ENCODE data around the gene EYA4. TPM values are rescaled to one million over a fixed set of nuclear protein-coding genes. Genes with fewer than 3 reads are reported as not detected.

Gene EYA4
- total RNA-seq, 1 donor from 2014 or later: 24.2 TPM

DNA sequence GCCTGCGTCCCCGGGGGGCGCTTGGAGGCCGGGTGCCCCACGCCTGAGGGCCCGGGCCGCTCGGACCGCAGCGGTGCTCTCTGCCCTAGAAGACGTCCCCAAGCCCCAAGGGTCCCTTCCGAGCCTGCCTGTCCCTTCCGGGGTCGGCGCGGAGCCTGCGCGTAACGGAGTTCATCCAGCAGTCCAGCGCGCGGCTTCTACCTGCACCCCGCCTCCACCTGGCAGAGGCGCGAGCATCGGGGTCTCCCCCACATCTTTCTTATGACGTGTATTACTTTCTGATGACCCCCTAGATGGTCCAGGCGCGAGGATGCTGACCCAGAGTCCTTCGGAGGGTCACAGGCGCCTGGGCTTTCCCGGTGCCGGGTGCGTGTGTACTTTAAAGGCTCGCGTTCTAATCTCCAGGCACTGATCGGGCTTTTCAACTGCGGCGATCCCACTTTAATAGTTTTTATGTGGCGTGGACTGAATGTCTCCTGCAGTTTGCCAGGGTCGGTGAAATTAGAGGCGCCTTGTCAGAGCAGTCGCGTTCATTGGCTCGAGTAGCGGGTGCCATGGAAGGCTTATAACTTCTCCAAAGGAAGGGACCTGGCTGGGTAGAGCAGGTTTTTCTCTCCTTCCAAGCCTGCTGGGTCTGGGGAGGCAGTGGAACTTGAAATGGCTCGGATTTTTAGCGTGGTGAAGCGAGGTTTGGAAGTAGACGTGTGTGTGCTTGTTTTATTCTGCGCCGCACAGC, 912 bp downstream of the EYA4 start:
- intact Hi-C loops (cut with DNase I): loop anchor here (5.0 to 10.0 kb wide), 6 partner anchors 55 to 277 kb away; no protein-coding TSS in a partner anchor
- DNase-seq (ENCODE audit: low spot score): no peak

GRCh38 chr6:133242637-133243585, 1.8 kb downstream of the EYA4 start:
- no peak for DNase-seq (ENCODE audit: low spot score)
- intact Hi-C loops (cut with DNase I): loop anchor here (5.0 to 10.0 kb wide), 6 partner anchors 56 to 278 kb away; no protein-coding TSS in a partner anchor

DNA sequence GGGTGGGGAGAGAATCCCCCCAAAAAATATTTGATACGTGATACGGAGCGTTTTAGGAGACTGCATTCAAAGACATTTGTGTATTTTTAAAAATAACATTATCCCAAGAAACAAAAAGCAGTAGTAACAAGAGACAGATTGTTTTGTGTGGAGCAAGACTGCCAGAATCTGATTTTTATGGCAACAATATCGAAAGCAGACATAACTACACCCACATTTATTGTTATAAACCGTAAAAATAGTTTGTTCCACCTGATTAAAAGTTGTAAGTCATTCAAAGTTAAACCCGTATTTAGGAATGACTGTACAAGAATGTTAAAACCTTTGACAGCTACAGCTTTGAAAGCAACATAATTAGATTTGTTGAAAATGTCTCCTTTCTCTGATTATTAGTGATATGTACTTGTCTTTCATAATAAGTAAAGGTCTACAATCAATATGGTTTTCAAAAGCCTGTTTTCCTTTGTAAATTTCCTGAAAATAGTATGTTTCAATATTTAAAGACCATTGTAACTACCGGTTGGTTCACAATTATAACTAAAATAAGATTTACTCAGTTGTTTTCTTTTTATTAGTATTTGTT, 2.7 kb downstream of the EYA4 start:
- intact Hi-C loops (cut with DNase I): loop anchor here (5.0 to 10.0 kb wide), 6 partner anchors 57 to 279 kb away; no protein-coding TSS in a partner anchor
- DNase-seq (ENCODE audit: low spot score): no peak

GRCh38 chr6:133244519-133244918, 3.4 kb downstream of the EYA4 start:
- intact Hi-C loops (cut with DNase I): loop anchor here (5.0 to 10.0 kb wide), 6 partner anchors 57 to 280 kb away; no protein-coding TSS in a partner anchor
- DNase-seq (ENCODE audit: low spot score): no peak

DNA sequence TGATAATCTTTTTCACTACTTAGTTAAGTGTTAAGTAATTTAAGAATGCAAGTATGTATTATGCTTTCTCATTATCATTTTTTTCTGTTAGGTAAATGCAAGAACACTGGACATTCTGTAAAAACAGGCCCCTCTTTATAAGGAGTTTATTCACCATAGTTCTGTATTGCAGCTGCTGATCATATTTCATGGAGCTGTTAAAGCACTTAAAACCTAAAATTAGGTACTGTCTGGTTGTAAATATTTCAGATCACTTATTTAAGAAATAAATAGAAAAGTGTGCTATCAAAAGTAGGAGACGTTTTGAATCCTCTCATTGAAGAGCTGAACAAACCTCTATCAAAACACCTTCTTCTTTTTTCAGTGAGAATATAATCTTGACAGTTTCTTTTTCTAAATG, 3.9 kb downstream of the EYA4 start:
- intact Hi-C loops (cut with DNase I): loop anchor here (10.0 kb wide), 1 partner anchor 280 kb away; no protein-coding TSS in a partner anchor
- DNase-seq (ENCODE audit: low spot score): no peak

DNA sequence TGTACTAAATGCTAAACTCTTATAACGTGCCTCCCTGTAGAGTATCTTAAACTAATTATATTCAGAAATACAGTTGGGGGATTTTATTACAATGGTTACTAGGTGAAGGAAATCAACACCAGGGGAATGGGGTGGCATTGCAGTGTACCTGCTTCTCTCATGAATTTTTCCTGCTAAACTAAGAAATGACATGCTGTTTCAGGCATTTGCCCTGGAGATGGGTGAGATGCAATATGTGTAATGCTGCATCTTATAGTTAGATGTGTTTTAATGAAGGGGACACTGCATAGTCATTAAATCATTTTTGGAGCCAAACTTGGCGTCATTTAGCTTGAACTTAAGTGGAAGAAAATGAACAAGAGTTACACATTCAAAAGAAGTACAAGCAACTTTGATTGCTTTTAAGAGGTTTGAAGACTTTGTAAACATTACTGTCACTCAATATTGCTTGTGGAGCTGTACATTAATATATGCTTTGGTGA, 4.3 kb downstream of the EYA4 start:
- DNase-seq (ENCODE audit: low spot score): no peak
- intact Hi-C loops (cut with DNase I): loop anchor here (10.0 kb wide), 1 partner anchor 281 kb away; no protein-coding TSS in a partner anchor

GRCh38 chr6:133247581-133247980, 6.4 kb downstream of the EYA4 start:
- DNase-seq (ENCODE audit: low spot score): no peak
- intact Hi-C loops (cut with DNase I): loop anchor here (10.0 kb wide), 1 partner anchor 283 kb away; no protein-coding TSS in a partner anchor

- intact Hi-C loops (cut with DNase I): loop anchor here (10.0 kb wide), 1 partner anchor 284 kb away; no protein-coding TSS in a partner anchor
- DNase-seq (ENCODE audit: low spot score): no peak
These were observed 7.3 kb downstream of the EYA4 start for GRCh38 chr6:133248241-133249001.

DNA sequence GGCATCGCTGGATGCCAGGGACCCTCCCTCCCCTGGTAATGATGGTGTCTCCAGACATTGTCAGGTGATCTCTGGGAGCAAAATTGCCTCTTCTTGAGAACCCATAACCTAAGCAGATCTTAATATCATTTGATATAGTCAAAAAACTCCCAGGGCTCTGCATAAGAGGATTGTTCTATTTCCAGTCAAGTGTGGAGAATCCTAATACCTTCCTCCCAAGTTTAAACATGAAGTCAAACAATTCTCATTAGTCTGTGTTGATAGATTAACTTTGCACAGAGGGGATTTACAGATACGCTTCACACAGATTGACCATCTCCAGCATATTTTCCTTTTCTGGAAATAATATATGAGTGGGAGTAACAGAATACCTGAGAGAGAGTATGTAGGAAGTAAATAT, 10.5 kb downstream of the EYA4 start:
- intact Hi-C loops (cut with DNase I): no loop called here
- DNase-seq (ENCODE audit: low spot score): no peak

GRCh38 chr6:133254552-133255228, 13.5 kb downstream of the EYA4 start:
- DNase-seq (ENCODE audit: low spot score): no peak
- intact Hi-C loops (cut with DNase I): no loop called here

DNA sequence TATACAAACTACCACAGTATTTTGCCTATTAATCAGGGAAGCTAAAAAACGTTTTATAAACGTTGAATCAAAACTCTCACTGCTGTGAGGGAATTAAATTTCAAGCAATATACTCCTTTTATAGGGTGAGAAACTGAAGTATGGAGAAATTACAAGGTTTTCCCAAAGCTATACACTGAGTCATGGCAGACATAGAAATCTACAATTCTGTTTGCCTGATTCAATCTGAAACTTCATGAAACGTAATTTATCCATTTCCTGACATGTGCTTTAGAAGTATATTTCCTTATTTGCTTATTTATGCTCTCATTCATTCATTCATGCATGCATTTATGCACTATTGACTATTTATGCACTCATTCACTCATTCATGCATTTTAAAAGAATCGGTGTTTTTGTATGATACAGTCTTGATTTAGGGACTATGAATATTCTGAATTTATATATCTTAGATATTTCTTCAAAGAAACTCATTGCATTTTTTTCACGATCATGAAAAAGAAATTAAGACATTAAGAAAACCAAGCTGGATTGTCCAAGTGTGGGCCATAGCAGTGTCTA, 16.5 kb downstream of the EYA4 start:
- intact Hi-C loops (cut with DNase I): no loop called here
- DNase-seq (ENCODE audit: low spot score): no peak

GRCh38 chr6:133259561-133259960, 18.4 kb downstream of the EYA4 start:
- DNase-seq (ENCODE audit: low spot score): no peak
- intact Hi-C loops (cut with DNase I): no loop called here

DNA sequence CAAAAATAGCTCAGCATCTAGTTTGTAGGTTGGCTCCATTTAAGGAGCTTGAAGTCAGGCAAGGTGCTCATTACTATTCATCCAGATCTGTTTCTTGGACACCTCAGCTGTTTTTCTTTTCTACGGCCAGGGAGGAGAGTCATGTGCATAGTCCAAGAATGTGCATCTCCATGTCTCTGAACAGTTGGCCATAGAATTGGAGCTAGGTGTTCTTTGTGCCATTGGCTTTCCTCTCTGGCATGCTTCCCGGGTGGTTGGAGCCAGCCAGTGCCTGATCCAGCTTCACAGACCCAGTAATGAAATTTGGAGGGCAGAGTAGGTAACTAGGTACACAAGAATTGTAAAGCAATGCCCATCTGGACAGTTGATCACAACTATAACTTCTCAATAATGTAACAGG, 21.6 kb downstream of the EYA4 start:
- intact Hi-C loops (cut with DNase I): no loop called here

GRCh38 chr6:133265066-133265465, 23.9 kb downstream of the EYA4 start:
- no peak for DNase-seq (ENCODE audit: low spot score)
- intact Hi-C loops (cut with DNase I): no loop called here

More for the DNA sequence above, 21.6 kb downstream of the EYA4 start:
- DNase-seq (ENCODE audit: low spot score): no peak

- intact Hi-C loops (cut with DNase I): no loop called here
- DNase-seq (ENCODE audit: low spot score): no peak
These were observed 25.0 kb downstream of the EYA4 start for GRCh38 chr6:133266186-133266585.

DNA sequence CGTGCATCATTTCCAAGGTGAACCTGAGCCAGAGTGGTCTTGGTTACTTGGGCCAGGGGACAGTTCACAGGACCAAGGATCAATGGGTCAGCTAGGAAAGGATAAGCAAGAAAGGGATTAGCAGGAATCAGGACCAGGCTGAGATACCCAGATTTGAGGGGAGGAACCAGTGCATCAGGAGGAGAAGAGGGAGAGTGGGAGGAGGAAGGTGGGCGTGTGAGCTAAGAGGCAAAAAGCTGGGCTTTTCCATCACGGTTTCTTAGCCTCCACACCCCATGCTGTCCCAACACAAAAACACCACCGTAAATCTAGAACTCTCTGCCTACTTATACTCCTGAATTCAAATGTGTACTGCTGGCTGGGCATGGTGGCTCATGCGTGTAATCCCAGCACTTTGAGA, 27.5 kb downstream of the EYA4 start:
- no peak for DNase-seq (ENCODE audit: low spot score)
- intact Hi-C loops (cut with DNase I): no loop called here

DNA sequence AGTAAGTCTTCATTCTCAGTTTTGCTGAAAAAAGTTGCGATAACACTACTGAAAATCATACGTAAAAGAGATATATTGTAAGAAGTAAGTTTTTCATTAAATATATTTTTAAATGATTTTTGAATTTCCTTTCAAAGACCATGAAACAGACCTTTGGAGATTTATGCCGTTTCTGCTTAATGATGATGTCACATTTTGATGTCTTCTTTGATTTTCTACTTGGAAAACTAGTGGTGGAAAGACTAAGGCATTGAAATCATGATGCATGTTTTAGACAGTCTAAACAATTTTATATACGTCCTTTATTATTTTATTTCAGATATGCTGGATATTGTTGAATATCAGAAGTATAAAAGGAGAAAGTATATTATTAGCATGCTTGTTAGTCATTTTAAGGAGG, 33.7 kb downstream of the EYA4 start:
- intact Hi-C loops (cut with DNase I): no loop called here
- DNase-seq (ENCODE audit: low spot score): no peak

DNA sequence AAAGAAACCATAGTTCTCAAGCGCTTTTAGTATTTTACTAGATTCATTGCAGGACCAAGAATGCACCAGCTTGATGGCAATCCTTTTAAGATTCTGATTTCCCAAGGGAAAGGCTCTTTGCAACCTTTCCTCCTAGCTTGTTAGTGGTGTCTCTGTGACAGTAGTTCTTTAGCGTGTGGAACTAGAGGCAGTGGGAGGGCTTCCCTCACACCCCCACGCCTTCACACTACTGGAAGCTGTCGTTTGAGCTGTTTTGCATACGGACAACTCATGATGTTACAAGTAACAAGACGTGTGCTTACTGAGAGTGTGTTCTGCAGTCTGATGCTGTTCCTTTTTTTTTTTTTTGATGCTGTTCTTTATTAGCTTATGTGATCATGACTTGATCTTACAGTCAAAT, 34.1 kb downstream of the EYA4 start:
- intact Hi-C loops (cut with DNase I): no loop called here
- no peak for DNase-seq (ENCODE audit: low spot score)

All from cardiac septum (tissue), 1 donor.